Stimulated activated CD4-positive, alpha-beta T cell treated with anti-CD3 and anti-CD28 coated beads, Interleukin-12 subunit alpha, Interleukin-12 subunit beta, amount 100 ng/mL, for 48 hours (primary cell): ENCODE measurements around the gene RPL28.
"Not testable (repeated sequence)": the region's sequence is repeated elsewhere in the genome, so short reads cannot be mapped to it uniquely, and the experiment has no call there.

Source experiments
- DNase-seq, 3 donors: peaks; one replicate each; pipeline ENCODE4 v3.0.0-alpha.2; 2020; ENCODE audit warnings: low read depth in 2 of 3, low spot score in 1 of 3

Gene RPL28

GRCh38 chr19:55391191-55391670 lies 5.5 kb downstream of the RPL28 start:
- DNase-seq: no peak

- DNase-seq: no peak
Observed at GRCh38 chr19:55391702-55392615, 6.2 kb downstream of the RPL28 start.

GRCh38 chr19:55392820-55393761 lies 7.4 kb downstream of the RPL28 start:
- DNase-seq: no peak

- no peak for DNase-seq
Observed at GRCh38 chr19:55398200-55398925, 12.6 kb downstream of the RPL28 start.

- DNase-seq: no peak
Observed at GRCh38 chr19:55400281-55401087, 14.8 kb downstream of the RPL28 start.

GRCh38 chr19:55401390-55401789 lies 15.7 kb downstream of the RPL28 start:
- DNase-seq: not testable (repeated sequence)

- DNase-seq: no peak
Observed at GRCh38 chr19:55402509-55402908, 16.8 kb downstream of the RPL28 start.

GRCh38 chr19:55405638-55406037 lies 19.9 kb downstream of the RPL28 start:
- no peak for DNase-seq

GRCh38 chr19:55406091-55406825 lies 20.5 kb downstream of the RPL28 start:
- no peak for DNase-seq

- DNase-seq: no peak
Observed at GRCh38 chr19:55406826-55407549, 21.3 kb downstream of the RPL28 start.

GRCh38 chr19:55407550-55407799 lies 21.7 kb downstream of the RPL28 start, which contains the start of gene UBE2S:
Gene UBE2S, minus strand, starts transcription at chr19:55407788. Its CDS starts 199 bp downstream, at chr19:55407589.
- not testable (repeated sequence) for DNase-seq

- peak; percentile 91 to 95 (median 93) for DNase-seq
Observed at GRCh38 chr19:55407800-55408532, 22.2 kb downstream of the RPL28 start.

GRCh38 chr19:55408533-55408872 lies 22.8 kb downstream of the RPL28 start:
- DNase-seq: no peak

- not testable (repeated sequence) for DNase-seq
Observed at GRCh38 chr19:55409179-55409578, 23.4 kb downstream of the RPL28 start.

- no peak for DNase-seq
Observed at GRCh38 chr19:55410168-55410567, 24.4 kb downstream of the RPL28 start.

GRCh38 chr19:55418185-55418584 lies 32.5 kb downstream of the RPL28 start:
- DNase-seq: peak in 2 of 3 donors; percentile 38 to 55

GRCh38 chr19:55419103-55419502 lies 33.4 kb downstream of the RPL28 start:
- DNase-seq: no peak

GRCh38 chr19:55419624-55420236 lies 34.0 kb downstream of the RPL28 start:
- no peak for DNase-seq
